ENCODE results near the gene CEP135.

Gene CEP135

DNA sequence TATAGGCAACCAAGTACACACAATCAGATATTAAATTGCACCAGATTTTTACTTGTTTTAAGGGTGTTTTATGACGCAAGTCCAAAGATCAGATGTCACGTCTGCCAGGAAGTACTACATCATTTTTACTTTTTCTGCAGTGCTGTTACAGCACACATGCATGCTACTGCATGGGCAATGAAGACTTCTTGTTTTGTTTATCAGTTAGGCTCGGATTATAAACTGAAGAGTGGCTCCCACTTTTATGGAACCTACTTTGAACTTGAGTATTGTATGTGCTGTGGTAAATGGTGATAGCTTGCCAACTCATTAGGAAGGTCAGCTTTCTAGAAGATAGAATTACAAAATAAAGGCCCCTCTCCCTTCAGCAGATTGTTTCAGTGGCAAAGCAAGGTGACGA lies 131.6 kb downstream of the CEP135 start:
- no peak for DNase-seq (ENCODE audit: low spot score)

DNA sequence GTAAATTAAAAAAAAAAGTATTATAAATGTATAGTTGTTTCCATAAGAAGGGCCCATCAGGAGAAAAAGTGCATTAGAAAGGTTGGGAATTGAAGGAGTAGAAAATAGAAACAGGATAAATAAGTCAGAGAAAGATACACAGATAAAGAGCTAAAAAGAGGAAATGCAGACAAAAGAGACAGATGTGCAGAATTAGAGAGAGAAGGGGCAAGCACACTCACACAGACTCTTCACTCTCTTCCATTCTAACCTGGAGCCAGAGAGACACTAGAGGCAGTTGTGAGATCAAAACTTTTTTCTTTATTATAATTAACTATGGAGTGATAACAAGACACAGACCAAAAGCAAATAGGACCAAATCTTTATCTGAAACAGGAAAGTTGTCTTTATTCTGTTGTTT lies 134.1 kb downstream of the CEP135 start:
- no peak for DNase-seq (ENCODE audit: low spot score)

Data from hepatic stellate cell (primary cell).